ENCODE measurements around the gene CBS.

- no peak for TF ChIP-seq CTCF (IDR thresholded peaks at IDR 0.05)
- no peak for TF ChIP-seq POLR2A (IDR thresholded peaks at IDR 0.05)
Observed at GRCh38 chr21:43006874-43007208, 68.8 kb downstream of the CBS start.

All from lower leg skin (tissue), 3 donors.